ENCODE data around the gene CRELD1.
"Not testable (repeated sequence)": the region's sequence is repeated elsewhere in the genome, so short reads cannot be mapped to it uniquely, and the experiment has no call there.

The CRELD1 gene

GRCh38 chr3:9933561-9934234 is at the start of gene CRELD1:
TSS of gene CRELD1 (plus strand) at chr3:9933834. CDS start at chr3:9934439, 605 bp downstream.
- DNase-seq: no peak

DNA sequence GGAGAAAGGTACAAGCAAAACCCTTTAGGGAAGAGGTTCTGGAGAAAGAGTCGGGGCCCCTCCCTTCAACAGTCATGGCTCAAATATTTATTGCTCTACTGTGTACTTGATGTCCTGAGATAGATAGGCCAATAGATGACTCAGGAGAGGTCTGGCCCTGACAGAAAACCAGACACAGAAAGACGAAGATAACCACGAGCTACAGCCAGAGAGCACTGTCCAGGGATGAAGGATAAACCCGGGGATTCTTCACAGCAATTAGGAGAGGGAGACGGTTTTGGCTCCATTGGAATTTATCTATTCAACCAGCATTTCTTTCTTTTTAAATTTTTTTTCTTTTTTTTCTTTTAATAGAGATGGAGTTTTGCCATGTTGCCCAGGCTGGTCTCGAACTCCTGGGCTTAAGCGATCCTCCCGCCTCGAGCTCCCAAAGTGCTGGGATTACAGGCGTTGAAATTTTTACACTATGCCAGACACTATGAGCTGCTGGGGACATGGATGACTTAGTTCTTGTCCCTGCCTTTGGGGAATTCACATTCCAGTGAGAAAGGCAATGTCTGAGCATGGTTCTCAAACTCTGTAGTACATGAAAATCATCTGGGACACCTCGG is 49.0 kb upstream of the CRELD1 start:
- no peak for DNase-seq

DNA sequence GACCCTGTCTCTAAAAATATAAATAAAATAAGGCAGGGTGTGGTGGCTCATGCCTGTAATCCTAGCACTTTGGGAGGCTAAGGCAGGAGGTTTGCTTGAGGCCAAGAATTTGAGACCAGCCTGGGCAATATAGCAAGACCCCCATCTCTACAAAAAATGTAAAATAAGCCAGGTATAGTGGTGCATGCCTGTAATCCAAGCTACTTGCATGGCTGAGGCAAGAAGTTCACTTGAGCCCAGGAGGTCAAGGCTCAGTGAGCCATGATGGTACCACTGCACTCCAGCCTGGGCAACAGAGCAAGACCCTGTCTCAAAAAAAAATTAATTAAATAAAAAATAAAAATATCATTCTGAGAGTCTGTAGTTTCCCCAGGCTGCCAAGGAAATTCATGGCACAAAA is 47.3 kb upstream of the CRELD1 start:
- DNase-seq: no peak

- DNase-seq: no peak
Observed at GRCh38 chr3:9887480-9887879, 46.2 kb upstream of the CRELD1 start.

GRCh38 chr3:9888540-9888939 is 45.1 kb upstream of the CRELD1 start:
- no peak for DNase-seq

DNA sequence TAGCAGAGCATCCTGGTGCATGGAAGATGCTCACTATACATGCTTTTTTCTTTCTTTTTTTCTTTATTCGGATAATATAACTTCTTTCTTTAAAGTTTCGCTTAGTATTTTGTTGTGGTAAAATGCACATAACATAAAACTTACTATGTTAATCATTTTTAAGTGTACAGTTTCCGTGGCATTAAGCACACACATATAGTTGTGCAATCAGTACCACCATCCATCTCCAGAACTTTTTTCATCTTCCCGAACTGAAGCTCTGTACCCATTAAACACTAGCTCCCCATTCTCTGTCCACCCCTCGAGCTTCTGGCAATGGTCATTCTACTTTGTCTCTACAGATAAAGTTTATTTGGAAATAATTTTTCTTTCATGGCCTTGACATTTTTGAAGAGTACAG is 44.2 kb upstream of the CRELD1 start:
- no peak for DNase-seq

DNA sequence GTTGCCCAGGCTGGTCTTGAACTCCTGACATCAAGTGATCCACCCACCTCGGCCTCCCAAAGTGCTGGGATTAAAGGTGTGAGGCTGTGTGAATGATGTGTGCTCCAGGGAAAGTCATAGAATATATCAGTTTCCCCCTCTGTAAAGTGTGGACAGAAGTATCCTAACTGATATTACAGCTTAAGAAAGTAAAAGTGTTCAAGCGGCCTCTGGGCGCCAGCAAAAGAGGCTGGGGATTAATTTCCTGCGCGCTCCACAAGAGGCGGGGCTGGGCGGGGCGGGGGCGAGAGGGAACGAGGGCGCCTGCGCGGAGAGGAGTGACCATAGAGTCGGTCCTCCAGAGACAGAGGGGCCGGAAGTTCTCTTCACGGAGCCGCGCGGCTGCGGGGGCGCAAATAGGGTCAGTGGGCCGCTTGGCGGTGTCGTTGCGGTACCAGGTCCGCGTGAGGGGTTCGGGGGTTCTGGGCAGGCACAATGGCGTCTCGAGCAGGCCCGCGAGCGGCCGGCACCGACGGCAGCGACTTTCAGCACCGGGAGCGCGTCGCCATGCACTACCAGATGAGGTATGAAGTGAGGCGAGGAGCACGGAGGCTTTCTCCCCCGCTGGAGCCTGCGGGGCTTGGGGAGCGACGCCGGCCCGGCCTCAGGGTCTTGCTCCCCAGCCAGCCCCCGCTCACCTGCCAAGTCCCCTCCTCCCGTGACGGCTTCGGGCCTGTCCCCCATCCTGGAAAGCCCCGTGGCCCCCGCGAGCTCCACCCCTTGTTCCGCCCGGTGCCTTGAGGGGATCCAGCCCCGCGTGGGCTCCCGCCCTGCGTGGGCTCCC is 43.2 kb upstream of the CRELD1 start, which contains the start of gene JAGN1:
TSS of gene JAGN1 (plus strand) at position 362 of the 823 bp plus-strand sequence. CDS start at position 475, 113 bp downstream.
- no peak for DNase-seq

- no peak for DNase-seq
Observed at GRCh38 chr3:9891072-9891622, 42.5 kb upstream of the CRELD1 start.

DNA sequence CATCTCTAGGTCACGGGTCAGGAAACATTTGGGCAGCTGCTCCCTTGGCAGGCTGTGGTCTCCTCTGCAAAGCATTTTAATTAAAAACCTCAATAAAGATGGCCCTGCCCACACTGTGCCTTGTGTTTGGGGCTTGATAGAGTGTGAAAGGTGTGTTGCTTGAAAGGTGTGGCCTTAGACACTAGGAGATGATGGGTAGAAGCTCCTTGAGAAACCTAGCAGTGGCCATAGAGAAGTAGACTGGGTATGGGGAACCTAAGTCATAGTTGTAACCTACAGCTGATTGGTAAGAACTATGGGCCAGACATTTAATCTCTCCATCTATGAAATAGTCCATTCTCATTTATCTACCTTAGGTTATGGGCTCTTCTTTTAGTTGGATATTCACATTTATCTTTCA is 39.9 kb upstream of the CRELD1 start:
- DNase-seq: no peak

DNA sequence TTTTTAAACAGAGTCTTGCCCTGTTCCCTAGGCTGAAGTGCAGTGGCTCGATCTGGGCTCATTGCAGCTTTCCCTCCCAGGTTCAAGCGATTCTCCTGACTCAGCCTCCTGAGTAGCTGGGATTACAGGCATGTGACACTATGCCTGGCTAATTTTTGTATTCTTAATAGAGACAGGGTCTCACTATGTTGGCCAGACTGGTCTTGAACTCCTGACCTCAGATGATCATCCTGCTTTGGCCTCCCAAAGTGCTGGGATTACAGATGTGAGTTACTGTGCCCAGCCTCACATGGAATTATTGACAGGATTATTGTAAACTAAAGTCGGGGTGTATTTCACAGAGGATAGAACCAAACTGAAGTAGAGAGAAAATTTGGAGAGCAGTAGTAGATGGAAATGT is 37.9 kb upstream of the CRELD1 start:
- not testable (repeated sequence) for DNase-seq

GRCh38 chr3:9896755-9897407 is 36.8 kb upstream of the CRELD1 start:
- not testable (repeated sequence) for DNase-seq

DNA sequence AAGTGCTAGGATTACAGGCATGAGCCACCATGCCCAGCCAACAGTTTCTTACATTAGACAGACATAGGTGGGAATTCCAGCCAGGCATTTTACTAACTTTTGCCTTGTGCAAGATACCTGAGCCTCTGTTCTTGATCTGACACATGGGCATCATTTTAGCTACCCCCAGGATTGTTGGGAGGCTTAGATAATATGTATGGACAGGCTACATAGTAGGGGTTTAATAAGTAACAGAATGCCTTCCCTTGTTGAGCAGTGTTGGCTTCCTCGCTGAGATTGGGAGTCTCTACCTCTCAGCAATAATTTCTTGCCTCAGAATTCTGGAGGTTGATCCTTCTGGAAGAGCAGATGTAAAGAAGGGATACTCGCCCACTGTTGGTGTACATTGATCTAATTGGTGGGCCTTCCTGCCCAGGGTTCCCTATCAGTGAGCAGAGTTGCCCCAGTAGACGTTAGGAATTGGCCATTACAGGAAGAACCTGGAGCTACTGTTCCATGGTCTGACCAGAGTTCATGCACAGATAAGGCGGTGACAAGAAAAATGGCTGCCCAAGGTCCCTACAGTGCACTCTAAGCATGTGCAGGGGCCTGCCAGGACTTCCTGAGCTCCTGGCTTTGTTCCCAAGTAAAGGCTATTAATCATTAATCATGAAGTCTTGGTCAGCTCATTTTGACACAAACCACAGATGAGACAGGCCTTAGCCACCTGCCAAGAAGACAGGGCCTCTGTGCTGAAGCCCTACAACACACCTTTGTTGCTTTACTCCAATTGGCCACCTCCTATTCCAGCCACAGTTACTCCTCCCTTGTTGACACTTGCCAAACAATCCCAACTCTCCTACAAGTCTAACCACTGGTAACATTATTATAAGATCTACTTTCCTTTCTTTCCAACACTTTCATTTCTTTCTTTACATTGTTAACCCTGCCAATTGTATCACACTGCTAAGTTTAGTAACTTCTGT is 35.9 kb upstream of the CRELD1 start:
- DNase-seq: no peak

DNA sequence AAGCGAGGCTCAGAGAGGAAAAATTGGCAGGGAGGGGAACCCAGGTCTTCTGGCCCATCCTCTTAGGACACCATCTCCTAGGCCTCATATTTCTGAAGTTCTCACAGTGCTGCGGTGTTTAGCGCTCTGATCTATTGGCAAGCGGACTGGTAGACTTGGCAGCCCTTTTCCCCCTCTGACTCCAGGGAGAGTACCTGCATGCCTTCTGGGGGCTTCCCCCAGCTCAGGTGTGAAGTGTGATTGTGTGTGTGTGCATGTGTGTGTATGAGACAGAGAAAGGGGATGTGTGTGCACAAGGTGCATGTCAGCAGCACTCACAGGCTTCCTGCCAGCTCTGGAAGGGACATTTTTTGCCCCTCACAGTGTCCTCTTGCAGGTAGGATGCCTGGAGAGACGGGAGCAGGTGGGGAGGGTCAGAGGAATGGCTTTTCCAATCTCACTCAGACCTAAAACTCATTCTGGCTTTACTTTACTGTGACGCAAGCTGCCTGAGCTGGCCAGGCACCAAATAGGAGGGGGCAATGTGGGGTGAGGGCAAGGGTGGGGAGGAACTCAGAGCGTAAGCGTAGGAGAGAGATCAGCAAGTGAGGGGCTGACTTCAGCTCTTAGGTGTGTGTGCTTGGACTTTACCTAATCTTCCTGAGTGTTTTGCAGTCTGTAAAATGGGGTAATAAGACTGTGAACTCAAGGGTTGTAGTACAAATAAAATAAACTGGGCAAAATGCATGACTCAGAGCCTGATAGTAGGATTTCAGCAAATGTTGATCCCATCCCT is 35.0 kb upstream of the CRELD1 start:
- no peak for DNase-seq

GRCh38 chr3:9899289-9899791 is 34.3 kb upstream of the CRELD1 start:
- DNase-seq: no peak

- not testable (repeated sequence) for DNase-seq
Observed at GRCh38 chr3:9900965-9901415, 32.6 kb upstream of the CRELD1 start.

GRCh38 chr3:9901967-9902366 is 31.7 kb upstream of the CRELD1 start:
- no peak for DNase-seq

DNA sequence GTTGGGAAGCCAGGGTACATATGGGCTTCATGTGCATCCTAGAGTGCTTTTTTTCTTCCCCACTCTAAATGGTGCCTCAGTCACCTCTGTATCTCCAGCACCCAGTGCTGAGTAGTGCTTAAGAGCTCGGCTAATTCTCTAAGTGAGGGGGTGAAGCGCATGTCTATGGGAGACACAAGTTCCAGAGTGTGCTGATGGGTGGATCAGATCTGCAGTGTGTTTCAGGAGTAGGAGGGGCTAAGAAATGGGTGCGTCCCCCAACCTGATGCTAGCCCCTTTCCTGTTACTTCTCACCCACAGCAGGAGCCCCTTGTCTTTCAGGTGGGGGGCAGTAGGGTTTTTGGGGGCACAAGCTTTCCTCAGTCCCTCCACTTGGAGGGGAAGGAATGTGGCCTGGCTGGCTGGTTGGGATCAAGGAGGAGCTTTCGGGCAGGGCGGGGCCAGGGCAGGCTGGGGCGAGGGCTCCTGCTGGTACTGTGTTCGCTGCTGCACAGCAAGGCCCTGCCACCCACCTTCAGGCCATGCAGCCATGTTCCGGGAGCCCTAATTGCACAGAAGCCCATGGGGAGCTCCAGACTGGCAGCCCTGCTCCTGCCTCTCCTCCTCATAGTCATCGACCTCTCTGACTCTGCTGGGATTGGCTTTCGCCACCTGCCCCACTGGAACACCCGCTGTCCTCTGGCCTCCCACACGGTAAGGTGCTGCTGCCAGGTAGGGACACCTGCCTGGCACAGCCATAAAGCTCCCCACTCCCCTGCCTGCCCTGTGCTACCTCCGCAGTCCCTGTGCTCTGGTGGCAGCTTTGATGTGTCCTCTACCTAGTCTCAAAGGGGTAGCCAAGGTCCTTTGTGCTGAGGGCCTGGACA is 31.0 kb upstream of the CRELD1 start, which contains the start of gene IL17RE:
TSS of gene IL17RE (plus strand) at position 477 of the 866 bp plus-strand sequence. CDS start at position 562, 85 bp downstream.
- no peak for DNase-seq

GRCh38 chr3:9903238-9903624 is 30.4 kb upstream of the CRELD1 start:
- no peak for DNase-seq

- no peak for DNase-seq
Observed at GRCh38 chr3:9903904-9904303, 29.7 kb upstream of the CRELD1 start.
